GM19324 (cell line): ENCODE data around the gene MMRN2.
"Not testable (repeated sequence)": the region's sequence is repeated elsewhere in the genome, so short reads cannot be mapped to it uniquely, and the experiment has no call there.

Experiments
- ATAC-seq: cut with Tn5 transposase; IDR thresholded peaks from one replicate; pipeline ENCODE4 v1.9.1; 2021; ENCODE audit warnings: mild to moderate bottlenecking, moderate library complexity; ENCODE audit not compliant: unreplicated experiment, low FRiP score

Gene MMRN2

DNA sequence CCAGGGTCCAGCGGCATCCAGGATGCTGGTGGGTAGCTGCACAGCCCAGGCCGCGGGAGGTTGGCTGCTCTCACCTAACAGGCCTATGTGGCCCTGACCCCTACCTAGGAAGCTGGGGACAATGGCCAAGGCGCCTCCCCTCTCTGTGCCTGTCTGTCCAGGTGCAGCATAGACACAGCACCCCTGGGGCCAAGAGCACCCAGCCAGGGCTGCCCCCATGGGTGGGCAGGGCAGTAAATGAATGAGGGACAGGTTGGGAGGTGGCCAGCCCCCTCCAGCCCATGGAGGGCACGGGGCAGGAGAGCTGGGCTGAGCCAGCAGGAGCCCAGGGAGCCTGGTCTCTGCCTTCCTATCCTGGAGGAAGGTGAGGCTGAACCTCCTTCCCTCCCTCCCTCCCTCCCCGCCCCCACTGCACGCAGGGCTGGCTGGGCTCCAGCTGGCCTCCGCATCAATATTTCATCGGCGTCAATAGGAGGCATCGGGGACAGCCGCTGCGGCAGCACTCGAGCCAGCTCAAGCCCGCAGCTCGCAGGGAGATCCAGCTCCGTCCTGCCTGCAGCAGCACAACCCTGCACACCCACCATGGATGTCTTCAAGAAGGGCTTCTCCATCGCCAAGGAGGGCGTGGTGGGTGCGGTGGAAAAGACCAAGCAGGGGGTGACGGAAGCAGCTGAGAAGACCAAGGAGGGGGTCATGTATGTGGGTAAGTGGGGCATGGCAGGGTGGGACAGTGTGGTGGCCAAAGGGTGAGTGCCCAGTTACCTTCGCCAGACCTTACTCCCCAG is 893 bp upstream of the MMRN2 start, which contains the start of gene SNCG:
SNCG (plus strand) TSS at position 484 of the 785 bp plus-strand sequence; CDS start at position 583, 99 bp downstream.
- no peak for ATAC-seq

- no peak for ATAC-seq
Measured at GRCh38 chr10:86956848-86957448, 467 bp downstream of the MMRN2 start.

DNA sequence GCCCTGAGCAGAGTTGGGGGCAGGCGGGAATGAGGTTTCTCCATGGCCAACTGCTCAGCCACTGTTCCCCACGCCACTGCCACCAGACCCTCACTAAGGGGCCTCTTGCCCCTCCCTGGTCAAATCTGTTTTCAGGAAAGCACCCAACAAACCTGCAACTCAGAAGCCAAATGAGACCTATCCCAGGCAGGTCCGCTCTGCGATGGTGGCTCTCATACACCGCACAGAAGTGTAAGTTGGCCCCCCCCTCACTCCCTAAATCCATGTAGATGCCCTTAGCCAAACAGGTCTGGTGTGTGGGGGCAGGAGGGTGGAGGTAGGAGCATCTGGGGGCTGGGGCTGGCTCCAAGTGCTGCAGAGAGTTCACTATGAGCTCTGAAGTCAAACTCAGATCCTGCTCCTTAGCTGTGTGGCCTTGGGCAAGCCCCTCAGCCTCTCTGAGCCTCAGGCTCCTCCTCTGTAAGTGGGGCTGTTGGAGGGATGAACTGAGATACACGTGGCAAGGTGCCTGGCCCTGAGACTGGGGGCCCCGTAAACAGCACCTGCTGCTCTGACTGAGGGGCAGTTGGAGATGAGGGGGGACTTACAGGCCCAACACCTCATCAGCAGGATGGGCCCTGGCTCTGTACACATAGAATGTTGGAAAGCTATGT is 1.1 kb downstream of the MMRN2 start:
- ATAC-seq = no peak

DNA sequence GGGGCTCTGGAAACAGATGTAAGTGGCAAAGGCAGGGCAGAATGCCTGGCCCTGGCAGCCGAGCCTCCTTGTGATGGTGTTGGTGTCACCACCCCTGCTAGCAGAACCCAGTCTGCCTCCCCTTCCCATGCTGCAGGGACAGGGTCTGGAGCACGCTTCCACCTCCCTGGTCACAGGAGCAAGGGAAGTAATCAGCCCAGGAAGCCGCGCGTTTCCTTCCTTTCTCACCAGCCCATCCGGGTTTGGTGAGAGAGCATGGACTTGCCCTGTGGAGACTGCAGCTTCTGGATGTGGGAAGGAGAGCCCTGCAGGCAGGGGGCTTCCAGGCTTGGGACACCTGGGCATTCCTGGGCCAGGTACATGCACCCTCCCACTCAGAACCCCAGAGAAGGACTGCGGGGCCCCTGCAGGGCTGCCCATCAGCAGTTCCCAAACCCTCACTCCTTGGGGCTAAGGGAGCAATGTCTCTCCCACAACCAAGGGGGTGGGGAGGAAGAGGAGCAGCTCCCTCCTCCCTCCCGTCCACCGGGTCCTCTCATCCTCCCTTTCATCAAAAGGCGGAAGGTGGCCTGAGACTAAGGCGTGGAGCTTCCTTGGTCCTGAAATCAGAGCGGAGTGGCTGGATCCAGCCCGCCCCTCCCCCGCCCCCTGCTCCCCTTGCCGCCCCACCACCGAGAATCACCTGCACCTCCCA is 1.8 kb downstream of the MMRN2 start:
- ATAC-seq = no peak

- ATAC-seq = no peak
Measured at GRCh38 chr10:86954681-86955500, 2.5 kb downstream of the MMRN2 start.

GRCh38 chr10:86953747-86954680 is 3.4 kb downstream of the MMRN2 start:
- ATAC-seq = no peak

- not testable (repeated sequence) for ATAC-seq
Measured at GRCh38 chr10:86952697-86953096, 4.7 kb downstream of the MMRN2 start.

- no peak for ATAC-seq
Measured at GRCh38 chr10:86952106-86952505, 5.3 kb downstream of the MMRN2 start.

DNA sequence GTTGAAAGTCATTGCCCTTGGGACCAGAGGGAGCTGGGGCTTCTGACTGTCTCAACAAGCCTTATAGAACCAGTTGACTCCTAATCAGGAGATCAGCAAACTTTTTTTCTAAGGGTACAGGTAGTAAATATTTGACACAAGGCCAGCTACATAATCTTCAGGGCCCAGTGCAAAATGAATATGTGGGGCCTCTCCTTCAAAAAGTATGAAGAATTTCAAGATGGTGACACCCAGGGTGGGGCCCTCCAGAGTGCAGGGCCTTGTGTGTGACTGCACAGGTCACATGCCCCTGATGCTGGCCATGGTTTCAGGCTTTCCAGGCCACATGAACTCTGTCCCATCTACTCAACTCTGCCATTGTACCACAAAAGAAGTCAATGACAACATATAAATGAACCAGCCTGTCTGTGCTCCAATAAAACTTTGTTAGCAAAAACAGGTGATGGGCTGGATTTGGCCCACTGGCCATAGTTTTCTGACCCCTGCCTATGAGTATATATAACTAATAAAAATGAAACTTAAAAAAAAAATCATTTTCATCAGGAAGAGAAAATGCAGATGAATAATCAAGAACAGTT is 6.1 kb downstream of the MMRN2 start:
- ATAC-seq = no peak

- ATAC-seq = no peak
Measured at GRCh38 chr10:86950349-86950748, 7.1 kb downstream of the MMRN2 start.

GRCh38 chr10:86947806-86948205 is 9.6 kb downstream of the MMRN2 start:
- ATAC-seq = not testable (repeated sequence)

- ATAC-seq = no peak
Measured at GRCh38 chr10:86946213-86947155, 10.9 kb downstream of the MMRN2 start.

- ATAC-seq = no peak
Measured at GRCh38 chr10:86945361-86946212, 11.8 kb downstream of the MMRN2 start.

DNA sequence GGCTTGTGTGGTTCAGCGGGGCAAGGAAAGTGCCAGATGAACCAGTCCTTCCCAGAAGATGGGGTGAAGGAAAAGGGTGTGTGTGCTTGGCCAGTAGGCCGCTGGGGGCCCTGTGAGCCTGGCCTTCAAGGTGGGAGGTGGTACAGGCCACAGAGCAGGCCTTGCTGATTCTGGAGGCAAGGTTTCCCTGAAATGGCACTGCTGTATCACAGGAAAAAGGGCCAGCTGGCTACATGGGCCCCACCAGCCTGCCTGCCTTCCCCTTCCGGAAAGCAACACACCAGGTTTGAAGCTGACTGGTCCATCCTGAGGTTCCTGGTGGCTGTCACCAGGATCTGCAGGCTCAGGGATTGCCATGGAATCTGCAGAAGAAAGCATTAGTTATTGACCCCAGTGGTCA is 12.5 kb downstream of the MMRN2 start:
- ATAC-seq = no peak

DNA sequence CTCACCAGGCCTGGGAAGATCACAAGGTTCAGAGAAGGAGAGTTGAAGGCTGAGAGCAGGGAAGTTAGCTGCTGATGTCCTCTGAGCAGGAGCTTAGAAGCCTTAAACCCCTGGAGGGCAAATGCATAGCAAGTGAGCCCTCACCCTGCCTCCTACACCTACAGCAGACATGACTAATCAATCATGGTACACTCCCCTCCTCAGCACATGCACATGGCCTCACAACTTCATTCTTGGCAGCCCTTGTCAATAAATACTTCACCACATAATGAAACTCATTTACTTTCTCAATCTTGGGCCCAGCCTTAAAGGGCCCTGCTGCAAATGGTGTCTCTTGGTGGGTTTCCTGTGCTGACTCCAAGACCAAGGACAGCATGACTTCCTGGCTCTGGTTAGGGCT is 12.9 kb downstream of the MMRN2 start:
- no peak for ATAC-seq

GRCh38 chr10:86944031-86944419 is 13.4 kb downstream of the MMRN2 start:
- no peak for ATAC-seq
